Esophagus squamous epithelium (tissue), 4 donors: Measurements from ENCODE around the gene WRAP73.

Source experiments
- CTCF ChIP-seq, 6 experiments: fragments of 450-650 bp in 4 of 6; fragments of 200-600 bp in 2 of 6; sonication (generic) in 2 of 6; IDR thresholded peaks; one replicate each; pipeline ENCODE4 v1.5.1; 2016 to 2019; ENCODE audit warnings: antibody characterized with exemption in 6 of 6, mild to moderate bottlenecking in 4 of 6, moderate library complexity in 4 of 6
- POLR2A ChIP-seq, 4 donors: fragments of 450-650 bp; IDR thresholded peaks; one replicate each; pipeline ENCODE4 v1.6.1; 2017; ENCODE audit warnings: antibody characterized with exemption in 4 of 4, mild to moderate bottlenecking in 4 of 4, moderate library complexity in 3 of 4

- no peak for TF ChIP-seq CTCF (IDR thresholded peaks at IDR 0.05)
- no peak for TF ChIP-seq POLR2A (IDR thresholded peaks at IDR 0.05)
These were observed 27.6 kb upstream of the WRAP73 start for GRCh38 chr1:3677484-3677883.
